ENCODE results near the gene IL4R. TPM values are rescaled to one million over a fixed set of nuclear protein-coding genes. Genes with fewer than 3 reads are reported as not detected.

IL4R gene
- total and polyA plus RNA-seq, 2 of the 8 experiments (the other 6 are each of a cell fraction or from before 2014, with no cell fraction given): 29.1 to 29.4 TPM

DNA sequence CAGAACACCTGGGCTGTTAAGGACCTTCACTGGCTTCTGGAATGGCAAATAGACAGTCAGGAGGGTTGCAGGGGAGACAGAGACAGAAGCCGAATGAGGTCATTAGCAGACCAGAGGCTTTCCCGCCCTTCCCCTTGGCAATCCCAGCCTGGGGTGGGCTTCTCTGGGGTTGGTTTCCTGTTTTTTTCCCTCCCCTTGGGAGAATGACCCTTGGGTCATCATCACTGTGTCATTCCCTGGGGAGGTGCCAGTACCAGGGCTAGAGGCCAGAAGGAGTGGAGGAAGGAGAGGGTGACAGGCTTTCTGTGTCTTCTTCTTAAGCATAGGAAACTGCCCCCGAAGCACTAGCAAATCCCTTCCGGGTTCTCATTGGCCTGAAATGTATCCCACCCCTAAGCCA, 45.3 kb downstream of the IL4R start (continued):
- TF ChIP-seq, protein P1, sequence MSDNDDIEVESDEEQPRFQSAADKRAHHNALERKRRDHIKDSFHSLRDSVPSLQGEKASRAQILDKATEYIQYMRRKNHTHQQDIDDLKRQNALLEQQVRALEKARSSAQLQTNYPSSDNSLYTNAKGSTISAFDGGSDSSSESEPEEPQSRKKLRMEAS (IDR thresholded peaks at IDR 0.05): no peak
- TF ChIP-seq CBX8 (IDR thresholded peaks at IDR 0.05; ENCODE audit: borderline replicate concordance, low read depth, low read length) (no peak), POU5F1 (IDR thresholded peaks at IDR 0.05; ENCODE audit: low read depth, low read length) (no peak), CHD2 (IDR thresholded peaks at IDR 0.05; ENCODE audit: low read length) (no peak)

All from H1 (cell line).